Suprapubic skin (tissue), 4 donors: Measurements from ENCODE around the gene DERL2. TPM values are rescaled to one million over a fixed set of nuclear protein-coding genes. Genes with fewer than 3 reads are reported as not detected.
A peak's percentile ranks its signal among the peaks of the same experiment; 100 is the strongest.

Experiments used
- DNase-seq, 2 donors: peaks; one replicate each; pipeline ENCODE4 v3.0.0-alpha.2; 2019; ENCODE audit warnings: low spot score in 2 of 2
- H3K27ac ChIP-seq: fragments of 200-600 bp; sonication (generic); one replicate; pipeline ENCODE4 v1.5.1; 2019
- H3K27me3 ChIP-seq: fragments of 200-600 bp; sonication (generic); one replicate; pipeline ENCODE4 v1.5.1; 2019
- H3K36me3 ChIP-seq: fragments of 200-600 bp; sonication (generic); one replicate; pipeline ENCODE4 v1.5.1; 2019
- H3K4me1 ChIP-seq: fragments of 200-600 bp; sonication (generic); one replicate; pipeline ENCODE4 v1.5.1; 2019
- H3K4me3 ChIP-seq: fragments of 200-600 bp; sonication (generic); one replicate; pipeline ENCODE4 v1.5.1; 2019; ENCODE audit warnings: mild to moderate bottlenecking
- H3K9me3 ChIP-seq: fragments of 200-600 bp; sonication (generic); one replicate; pipeline ENCODE4 v1.5.1; 2019
- CTCF ChIP-seq, 2 donors: fragments of 200-600 bp in 1 of 2; fragments of 450-650 bp in 1 of 2; sonication (generic) in 1 of 2; IDR thresholded peaks; one replicate each; pipeline ENCODE4 v1.5.1; 2016 to 2019; ENCODE audit warnings: antibody characterized with exemption in 2 of 2, mild to moderate bottlenecking in 1 of 2, moderate library complexity in 1 of 2
- EP300 ChIP-seq: sonication (generic); formaldehyde crosslinking; IDR thresholded peaks from one replicate; pipeline ENCODE4 v1.6.1; 2017; ENCODE audit warnings: antibody characterized with exemption
- POLR2A ChIP-seq, 2 donors: fragments of 450-650 bp; IDR thresholded peaks; one replicate each; pipeline ENCODE4 v1.6.1; 2017; ENCODE audit warnings: antibody characterized with exemption in 2 of 2, mild to moderate bottlenecking in 2 of 2, moderate library complexity in 2 of 2
- POLR2AphosphoS5 ChIP-seq, 3 donors: sonication (generic); formaldehyde crosslinking; IDR thresholded peaks; one replicate each; pipeline ENCODE4 v1.6.1; 2017; ENCODE audit warnings: antibody characterized with exemption in 3 of 3
- WGBS: methylation state at CpG from one replicate; pipeline ENCODE4 v1.1.5; 2018; 5-methylcytosine and 5-hydroxymethylcytosine counted together
- total RNA-seq, 4 donors: library from RNA; depleted of rRNA; stranded (reverse); fragments of >200 nt; gene quantifications; one replicate each; pipeline ENCODE4 v1.1.0, GENCODE V29; 2016

Gene DERL2
- total RNA-seq, 4 donors from 2014 or later, result 24.5 to 34.8 (median 25.3) TPM

- no peak overlapping the region for H3K4me3 ChIP-seq
- no peaks in the 10 kb centered on the region for H3K9me3 ChIP-seq
- 98% methylated on average over 4 of the region's 4 CpGs for WGBS
- no peak overlapping the region for H3K27ac ChIP-seq
- peaks cover 12% of the 10 kb centered on the region for H3K4me1 ChIP-seq
- no peak for DNase-seq
- TF ChIP-seq POLR2A (IDR thresholded peaks at IDR 0.05) (no peak), CTCF (IDR thresholded peaks at IDR 0.05) (no peak), POLR2AphosphoS5 (IDR thresholded peaks at IDR 0.05) (no peak), EP300 (no peak)
- H3K27me3 ChIP-seq, result no peaks in the 10 kb centered on the region
- peaks cover 16% of the 10 kb centered on the region for H3K36me3 ChIP-seq
Observed at GRCh38 chr17:5502552-5502951, 16.6 kb upstream of the DERL2 start.

GRCh38 chr17:5501685-5502084 lies 15.7 kb upstream of the DERL2 start:
- H3K27ac ChIP-seq, result no peak overlapping the region
- H3K4me1 ChIP-seq, result peaks cover 12% of the 10 kb centered on the region
- peaks cover 16% of the 10 kb centered on the region for H3K36me3 ChIP-seq
- no peaks in the 10 kb centered on the region for H3K27me3 ChIP-seq
- TF ChIP-seq POLR2AphosphoS5 (IDR thresholded peaks at IDR 0.05) (no peak), CTCF (IDR thresholded peaks at IDR 0.05) (no peak), POLR2A (IDR thresholded peaks at IDR 0.05) (no peak), EP300 (no peak)
- WGBS, result 93% methylated on average over 6 of the region's 8 CpGs
- H3K9me3 ChIP-seq, result no peaks in the 10 kb centered on the region
- DNase-seq, result no peak
- no peak overlapping the region for H3K4me3 ChIP-seq

GRCh38 chr17:5500589-5501391 lies 14.8 kb upstream of the DERL2 start:
- Histone ChIP-seq H3K4me1 (peaks cover 12% of the 10 kb centered on the region), H3K27ac (no peak overlapping the region), H3K4me3 (peak overlapping the region; percentile 53), H3K9me3 (no peaks in the 10 kb centered on the region), H3K36me3 (peaks cover 16% of the 10 kb centered on the region), H3K27me3 (no peaks in the 10 kb centered on the region)
- 13% methylated on average over 42 of the region's 67 CpGs for WGBS
- DNase-seq, result peak; percentile 82 to 83
- no peak for TF ChIP-seq POLR2AphosphoS5 (IDR thresholded peaks at IDR 0.05)
- no peak for TF ChIP-seq CTCF (IDR thresholded peaks at IDR 0.05)

GRCh38 chr17:5500247-5500588 lies 14.2 kb upstream of the DERL2 start:
- Histone ChIP-seq H3K36me3 (peaks cover 11% of the 10 kb centered on the region), H3K9me3 (no peaks in the 10 kb centered on the region), H3K27ac (no peak overlapping the region), H3K4me3 (peak overlapping the region; percentile 53), H3K27me3 (no peaks in the 10 kb centered on the region), H3K4me1 (peaks cover 12% of the 10 kb centered on the region)
- TF ChIP-seq POLR2A (IDR thresholded peaks at IDR 0.05) (no peak), CTCF (IDR thresholded peaks at IDR 0.05) (no peak), POLR2AphosphoS5 (IDR thresholded peaks at IDR 0.05) (no peak), EP300 (no peak)
- DNase-seq, result no peak
- WGBS, result 32% methylated on average over 18 of the region's 18 CpGs

- TF ChIP-seq POLR2AphosphoS5 (IDR thresholded peaks at IDR 0.05) (no peak), CTCF (IDR thresholded peaks at IDR 0.05) (no peak), EP300 (no peak), POLR2A (IDR thresholded peaks at IDR 0.05) (no peak)
- WGBS, result 75% methylated on average over 7 of the region's 44 CpGs
- Histone ChIP-seq H3K4me3 (peak overlapping the region; percentile 53), H3K36me3 (peaks cover 7% of the 10 kb centered on the region), H3K27me3 (no peaks in the 10 kb centered on the region), H3K27ac (no peak overlapping the region), H3K4me1 (peaks cover 12% of the 10 kb centered on the region), H3K9me3 (no peaks in the 10 kb centered on the region)
- DNase-seq, result no peak
Observed at GRCh38 chr17:5499476-5500231, 13.7 kb upstream of the DERL2 start.
